A172 (cell line): ENCODE results near the gene SLC6A15. TPM values are rescaled to one million over a fixed set of nuclear protein-coding genes. Genes with fewer than 3 reads are reported as not detected.
A peak's percentile ranks its signal among the peaks of the same experiment; 100 is the strongest.

Experiments used
- DNase-seq: peaks from one replicate; pipeline ENCODE4 v3.0.0-alpha.2; 2015; ENCODE audit warnings: low spot score
- total RNA-seq: library from RNA; depleted of rRNA; stranded (reverse); fragments of >200 nt; shearing (Covaris generic); gene quantifications from 2 replicates; pipeline ENCODE4 v1.2.3, GENCODE V29; 2014; rRNA removed

SLC6A15 gene
- not detected in 2 replicates for total RNA-seq

DNA sequence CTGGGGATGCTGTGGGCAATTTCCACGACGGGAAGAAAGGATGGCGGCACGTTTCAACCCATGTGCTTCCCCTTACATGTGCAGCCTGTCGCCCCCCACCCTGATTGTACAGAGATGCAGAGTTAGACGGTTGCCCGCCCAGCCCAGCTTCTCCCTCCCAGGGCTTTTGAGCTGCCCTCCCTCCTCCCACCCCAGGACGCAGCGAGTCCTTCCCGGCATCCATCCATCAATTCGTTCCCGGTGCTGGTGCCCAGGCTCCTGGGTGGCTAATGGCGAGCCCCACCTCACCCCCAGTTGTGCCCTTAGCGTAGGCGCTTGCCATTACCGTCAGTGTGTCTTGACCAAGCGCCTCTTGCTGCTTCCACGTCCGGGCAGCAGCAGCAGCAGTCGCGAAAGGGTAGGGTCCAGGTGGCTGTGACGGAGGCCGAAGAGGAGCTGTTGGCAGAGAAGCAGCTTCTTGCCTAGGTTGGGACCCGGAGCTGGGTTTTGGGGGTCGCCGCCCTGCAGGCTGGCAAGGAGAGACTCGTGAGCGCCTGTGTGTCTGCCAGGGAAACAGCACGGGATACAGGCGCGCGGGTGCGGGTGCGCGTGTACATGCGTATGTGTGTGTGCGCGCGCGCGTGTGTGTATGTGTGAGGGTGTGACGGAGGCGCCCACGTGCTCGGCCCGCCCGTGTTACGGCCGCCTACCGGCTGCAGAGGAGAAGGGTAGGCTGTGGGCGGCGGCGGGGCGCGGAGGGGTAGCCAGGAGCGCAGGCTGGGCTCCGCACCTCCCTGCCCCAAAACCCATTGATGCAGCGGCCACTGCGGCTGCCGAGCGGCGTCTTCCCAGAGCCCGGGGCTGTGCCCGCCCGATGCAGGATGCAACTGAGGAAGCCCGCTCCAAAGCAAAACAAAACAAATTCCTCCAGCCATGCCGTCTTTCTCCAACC, at the start of gene SLC6A15:
Gene SLC6A15 (minus strand): TSS at position 602 of the 931 bp plus-strand sequence. CDS start 20,679 bp downstream, outside the sequence.
- DNase-seq, result no peak

DNA sequence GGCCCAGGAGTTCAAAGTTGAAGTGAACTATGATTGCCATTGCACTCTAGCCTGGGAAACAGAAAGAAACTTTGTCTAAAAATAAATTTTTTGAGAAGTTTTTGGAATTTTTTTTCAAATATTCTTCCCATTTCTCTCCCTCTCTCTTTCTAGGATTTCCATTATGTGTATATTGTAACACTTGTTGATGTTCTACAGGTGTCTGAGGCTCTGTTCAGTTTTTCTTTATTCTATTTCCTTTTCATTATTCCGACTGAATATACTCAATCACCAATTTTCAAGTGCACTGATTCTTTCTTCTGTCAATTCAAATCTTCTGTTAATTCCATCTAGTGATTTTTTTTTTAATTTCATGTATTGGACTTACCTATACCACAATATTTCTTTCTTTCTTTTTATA, 48.3 kb upstream of the SLC6A15 start:
- no peak for DNase-seq

DNA sequence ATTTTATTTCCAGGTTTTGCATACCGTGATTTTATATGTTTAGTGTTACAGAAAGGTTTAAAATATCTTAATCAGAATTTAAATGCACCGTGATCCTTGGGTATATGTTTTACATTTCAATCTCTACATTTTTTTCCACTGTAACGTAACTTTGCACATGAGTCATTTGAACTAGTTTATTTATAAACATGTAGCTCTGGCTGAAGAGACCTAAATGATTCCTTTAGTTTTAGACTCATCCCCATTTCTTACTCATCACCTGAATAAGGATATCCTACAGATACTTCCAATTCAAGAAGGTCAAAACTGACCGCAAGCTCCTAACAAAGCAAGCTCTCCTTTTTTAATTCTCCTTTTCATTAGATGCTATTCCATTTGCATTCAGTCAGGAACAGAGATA, 42.7 kb upstream of the SLC6A15 start:
- DNase-seq, result peak; percentile 2

DNA sequence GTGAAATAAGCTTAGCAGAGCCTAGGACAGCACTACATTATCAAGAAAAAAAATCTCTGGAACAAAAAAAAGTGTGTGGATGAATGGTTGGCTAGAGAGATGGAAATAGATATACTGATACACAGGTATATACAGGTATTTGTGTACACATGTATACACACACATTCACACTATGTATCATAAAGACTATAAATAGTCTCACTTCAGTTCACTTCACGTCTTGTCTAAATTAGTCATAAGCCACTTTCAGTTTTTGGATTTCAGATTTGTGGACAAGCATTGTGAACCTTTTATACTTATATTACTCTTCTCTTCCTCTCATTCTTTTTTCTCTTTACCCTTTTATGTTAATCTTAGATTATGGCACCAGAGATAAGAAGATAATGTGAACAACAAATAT, 41.8 kb upstream of the SLC6A15 start:
- DNase-seq, result no peak

DNA sequence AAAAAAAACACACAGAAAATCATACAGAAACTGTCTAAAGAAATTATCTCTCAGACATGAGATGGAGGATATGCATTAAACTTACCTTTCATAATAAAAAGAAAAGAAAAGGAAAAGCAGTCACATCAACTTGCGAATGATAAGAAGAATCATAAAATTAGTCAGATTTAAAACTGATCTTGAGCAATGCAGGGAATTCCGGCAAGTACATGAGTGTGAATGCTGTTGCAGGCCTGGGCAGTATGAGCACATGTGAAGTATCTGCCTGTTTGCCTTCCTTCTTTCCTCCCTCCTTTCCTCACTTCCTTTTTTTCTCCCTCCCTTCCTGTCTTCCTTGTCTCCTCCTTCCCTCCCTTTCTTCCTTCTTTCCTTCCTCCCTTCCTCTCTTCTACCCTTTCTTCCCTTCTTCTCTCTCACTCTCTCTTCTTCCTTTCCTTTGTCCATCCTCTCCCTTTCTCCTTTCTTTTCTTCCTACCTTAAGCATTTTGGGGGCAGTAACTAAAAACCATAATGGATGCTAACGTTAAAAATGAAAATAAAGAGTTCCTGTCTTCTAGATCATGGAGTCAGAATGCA, 38.5 kb upstream of the SLC6A15 start:
- DNase-seq, result no peak

DNA sequence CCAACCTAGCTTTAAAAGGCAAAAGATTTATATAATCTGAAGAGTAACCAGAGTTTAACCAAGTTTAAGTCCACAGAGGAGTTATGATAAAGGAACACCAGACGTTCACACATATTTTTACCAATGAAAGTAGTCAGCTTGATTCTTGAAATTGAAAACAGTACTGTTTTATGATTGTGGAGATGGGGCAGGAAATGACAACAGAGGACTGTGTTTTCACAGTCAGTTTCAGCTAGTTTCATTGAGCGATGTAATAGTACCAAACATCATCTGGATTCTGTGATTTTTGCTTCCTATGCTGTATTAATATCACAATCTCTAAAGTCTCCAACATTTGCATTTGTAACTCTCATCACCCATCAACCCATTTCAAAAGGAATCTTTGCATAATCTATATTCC, 34.2 kb upstream of the SLC6A15 start:
- no peak for DNase-seq

DNA sequence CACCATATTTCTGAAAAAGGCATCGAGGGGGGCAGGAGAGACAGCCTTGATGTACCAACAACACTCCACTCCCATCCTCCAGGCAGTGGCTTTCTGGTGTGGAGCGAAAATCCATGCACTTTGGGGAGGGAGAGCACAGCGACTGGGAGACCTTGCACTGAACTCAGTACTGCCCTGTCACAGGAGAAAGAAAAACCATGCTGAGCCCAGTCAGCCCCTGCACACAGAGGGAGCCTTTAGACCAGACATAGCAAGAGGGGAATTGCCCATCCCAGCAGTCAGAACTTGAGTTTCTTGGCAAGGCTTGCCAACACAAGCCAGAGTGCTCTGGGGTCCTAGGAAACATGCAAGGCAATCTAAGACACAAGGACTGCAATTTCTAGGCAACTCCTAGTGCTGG, 24.8 kb upstream of the SLC6A15 start:
- no peak for DNase-seq

DNA sequence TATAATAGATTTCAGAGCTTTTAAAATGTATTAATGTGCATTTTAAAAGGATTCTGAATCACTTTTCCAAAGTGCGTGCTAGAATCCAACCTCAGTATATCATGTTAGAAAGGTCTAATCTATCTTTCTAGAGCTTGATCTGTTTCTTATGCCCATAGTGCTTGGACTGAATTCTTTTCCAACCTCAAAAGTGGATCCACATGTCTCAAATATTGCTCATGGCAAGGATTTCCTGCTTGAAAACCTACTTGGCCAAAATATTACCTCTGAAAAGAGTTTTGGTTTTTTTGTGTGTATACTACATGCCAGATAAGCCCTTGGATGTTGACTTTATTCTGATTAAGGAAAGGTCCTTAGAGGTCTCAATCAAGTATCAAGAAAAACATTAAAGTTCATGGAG, 16.9 kb upstream of the SLC6A15 start:
- DNase-seq, result no peak

DNA sequence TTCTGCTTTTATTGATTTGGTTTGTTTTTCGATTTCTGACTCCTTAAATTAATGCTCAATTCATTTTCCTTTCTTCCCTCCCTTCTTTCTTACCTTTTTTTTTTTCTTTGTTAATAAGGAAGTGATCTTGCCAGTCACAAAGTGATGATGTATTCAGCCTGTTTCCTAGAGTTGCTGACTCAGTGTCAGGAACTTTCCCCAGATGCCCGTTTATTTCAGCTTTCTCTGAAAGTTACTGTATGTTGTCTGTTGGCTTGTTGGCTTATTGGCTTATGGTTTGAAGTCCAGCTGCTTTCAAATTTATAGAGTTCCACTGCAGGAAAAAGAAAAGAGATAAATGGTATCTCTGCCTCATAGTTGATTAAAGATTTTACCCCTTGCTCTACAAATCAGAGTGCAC, 12.4 kb upstream of the SLC6A15 start:
- peak; percentile 32 for DNase-seq

DNA sequence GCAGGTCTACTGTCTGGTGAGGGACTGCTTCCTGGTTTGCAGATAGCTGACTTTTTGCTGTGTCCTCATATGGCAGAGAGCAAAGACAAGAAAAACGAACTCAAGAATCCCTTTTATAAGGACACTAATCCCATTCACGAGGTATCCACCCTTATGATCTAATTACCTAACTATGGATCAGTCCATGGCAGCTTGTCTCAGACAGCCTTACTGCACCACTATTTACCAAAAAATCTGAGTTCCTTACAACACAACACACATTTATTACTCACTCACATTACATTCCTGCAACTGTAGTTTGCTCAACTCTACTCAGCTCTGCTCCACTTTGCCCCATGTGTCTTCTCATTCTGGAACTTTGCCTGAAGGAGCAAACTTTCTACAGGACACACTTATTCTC, 10.1 kb upstream of the SLC6A15 start:
- no peak for DNase-seq

DNA sequence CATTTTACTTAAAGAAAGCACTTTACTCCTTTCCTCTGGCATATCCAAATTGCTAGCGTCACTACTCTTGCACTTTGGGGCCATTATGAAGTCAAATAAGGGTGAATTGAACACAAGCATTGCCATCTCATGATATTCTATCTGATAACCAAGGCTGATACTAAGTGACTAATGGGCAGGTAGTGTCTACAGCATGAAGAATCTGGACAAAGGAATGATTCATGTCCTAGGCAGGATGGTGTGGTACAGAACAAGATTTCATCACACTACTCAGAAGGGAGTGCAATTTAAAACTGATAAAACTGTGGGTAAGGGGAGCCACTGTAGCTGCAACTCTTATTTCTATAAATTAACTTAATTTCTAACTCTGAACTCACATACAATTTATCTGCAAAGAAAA, 7.7 kb upstream of the SLC6A15 start:
- peak; percentile 6 for DNase-seq

DNA sequence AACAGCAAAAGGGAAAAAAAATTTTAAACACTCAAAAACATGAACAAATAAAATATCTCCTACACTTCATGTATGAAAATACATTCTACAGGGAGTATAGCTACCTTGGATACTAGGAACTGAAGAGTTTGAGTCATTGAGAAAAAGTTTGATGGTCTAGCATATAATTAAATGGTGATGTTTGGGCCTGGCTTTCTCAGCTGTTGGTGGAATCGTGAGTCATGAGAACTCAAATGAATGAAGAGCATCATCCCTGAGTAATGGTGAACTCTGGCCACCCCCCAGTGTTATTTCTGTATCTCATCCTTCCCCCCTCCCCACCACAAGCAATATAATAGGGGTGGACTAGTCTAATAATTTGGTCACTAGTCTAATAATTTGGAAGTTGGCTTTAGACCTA, 6.7 kb upstream of the SLC6A15 start:
- DNase-seq, result peak; percentile 28

DNA sequence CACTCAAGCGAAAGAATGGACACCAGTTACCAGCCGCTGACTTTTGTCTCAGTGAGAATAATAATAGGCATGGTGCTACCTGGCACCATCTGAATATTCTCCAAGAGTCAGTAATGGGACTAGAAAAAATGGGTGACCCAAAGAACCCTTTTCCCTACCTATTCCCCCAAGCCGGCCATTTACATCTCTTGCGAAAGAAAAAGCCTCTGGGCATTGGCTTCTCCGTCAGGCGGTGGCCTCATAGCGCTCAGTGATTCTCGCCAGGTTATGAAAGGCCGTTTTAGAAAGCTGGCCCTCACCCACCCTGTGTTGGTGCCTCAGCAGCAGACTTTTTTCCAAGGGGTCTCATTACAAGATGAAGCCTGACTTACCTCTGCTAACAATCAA, 523 bp upstream of the SLC6A15 start:
- no peak for DNase-seq

DNA sequence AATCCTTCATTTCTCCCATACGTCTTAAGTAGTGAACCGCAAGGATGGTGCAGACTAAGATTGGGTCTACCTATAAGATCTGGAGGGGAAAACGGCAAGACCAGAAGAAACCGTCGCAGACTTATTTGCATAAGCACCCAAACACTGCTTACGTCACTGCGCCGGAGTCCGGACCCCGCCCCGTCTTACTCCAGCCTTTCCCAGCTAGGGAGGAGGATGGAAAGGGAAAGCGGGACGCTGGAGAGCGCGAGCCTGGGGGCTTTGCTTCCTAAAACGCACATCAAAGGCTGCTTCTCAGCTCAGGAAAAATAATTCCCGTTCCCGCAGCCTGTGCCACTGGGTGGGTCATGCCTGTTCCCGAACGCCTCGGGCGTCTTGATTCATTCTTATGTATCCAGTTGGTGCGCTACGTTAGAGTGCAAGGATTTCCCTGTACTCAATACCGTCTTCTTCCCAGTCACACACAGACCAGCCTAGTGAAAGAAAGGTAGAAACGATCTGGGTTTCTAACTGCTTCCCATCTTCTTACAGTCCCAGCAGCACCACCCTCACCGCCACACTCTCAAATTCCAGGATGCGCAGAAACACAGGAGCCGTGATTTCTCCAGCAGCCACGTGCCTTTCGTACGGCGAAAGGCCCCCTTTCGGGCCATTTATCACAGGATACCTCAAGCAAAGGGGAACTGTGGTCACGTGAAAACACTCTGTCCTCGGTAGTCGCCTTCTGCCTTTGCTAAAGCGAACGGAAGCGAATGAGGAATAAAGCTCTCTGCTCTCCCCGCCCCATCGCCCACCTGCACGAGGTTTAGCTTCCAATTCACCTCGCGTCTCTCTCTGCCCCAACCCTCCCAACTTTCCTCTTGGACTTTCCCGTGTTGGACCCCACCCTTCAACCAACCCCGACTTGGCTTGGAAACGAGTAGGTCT, 1.1 kb downstream of the SLC6A15 start:
- DNase-seq, result peak; percentile 32

DNA sequence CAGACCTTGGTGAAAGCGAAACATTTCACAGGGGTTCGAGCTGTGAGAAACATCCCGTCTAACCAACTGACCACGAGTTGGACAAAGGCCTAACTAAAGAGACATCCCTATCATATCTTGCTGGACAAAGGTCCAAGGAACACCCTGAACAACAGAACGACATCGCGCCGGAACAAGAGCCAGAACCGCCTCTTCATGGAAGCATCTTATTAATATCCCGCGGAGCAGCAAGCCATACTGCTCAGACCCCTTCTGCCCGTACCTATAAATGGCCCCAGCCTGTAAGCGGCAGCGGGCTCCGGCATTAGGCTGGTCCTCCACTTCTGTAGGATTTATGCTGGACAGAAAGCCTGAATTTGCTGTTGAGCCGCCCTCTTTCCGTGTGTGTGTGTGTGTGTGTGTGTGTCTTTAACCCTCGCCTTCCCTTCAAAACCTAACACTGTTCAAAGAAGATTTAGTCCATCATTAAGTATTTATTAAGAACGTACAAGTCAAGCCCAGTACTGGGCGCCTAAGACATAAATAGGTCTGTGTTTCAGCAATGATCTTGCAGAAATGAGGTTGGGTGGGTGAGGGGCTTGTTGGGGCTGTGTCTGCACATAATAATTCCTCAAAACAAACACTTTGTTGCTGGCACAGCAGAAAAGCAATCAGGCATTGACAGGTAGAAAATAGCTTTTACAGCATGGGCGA, 1.9 kb downstream of the SLC6A15 start:
- peak; percentile 3 for DNase-seq

DNA sequence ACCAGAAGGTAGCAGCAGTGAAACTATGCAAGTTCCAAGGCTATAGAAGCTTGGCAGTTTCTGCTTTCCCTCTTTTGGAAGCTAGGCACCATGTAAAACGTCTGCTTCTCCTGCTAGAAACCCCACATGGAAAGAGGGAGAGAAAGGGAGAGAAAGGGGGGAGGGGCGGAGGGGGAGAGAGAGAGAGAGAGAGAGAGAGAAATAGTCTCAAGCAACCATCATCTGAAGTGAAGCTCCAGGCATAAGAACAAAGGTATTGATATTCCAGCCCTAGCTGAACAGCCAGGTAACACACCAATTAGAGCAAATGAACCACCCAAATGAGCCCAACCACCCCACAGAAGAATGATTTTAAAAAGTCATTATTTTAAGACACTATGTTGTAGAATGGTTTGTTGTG, 8.5 kb downstream of the SLC6A15 start:
- DNase-seq, result no peak

DNA sequence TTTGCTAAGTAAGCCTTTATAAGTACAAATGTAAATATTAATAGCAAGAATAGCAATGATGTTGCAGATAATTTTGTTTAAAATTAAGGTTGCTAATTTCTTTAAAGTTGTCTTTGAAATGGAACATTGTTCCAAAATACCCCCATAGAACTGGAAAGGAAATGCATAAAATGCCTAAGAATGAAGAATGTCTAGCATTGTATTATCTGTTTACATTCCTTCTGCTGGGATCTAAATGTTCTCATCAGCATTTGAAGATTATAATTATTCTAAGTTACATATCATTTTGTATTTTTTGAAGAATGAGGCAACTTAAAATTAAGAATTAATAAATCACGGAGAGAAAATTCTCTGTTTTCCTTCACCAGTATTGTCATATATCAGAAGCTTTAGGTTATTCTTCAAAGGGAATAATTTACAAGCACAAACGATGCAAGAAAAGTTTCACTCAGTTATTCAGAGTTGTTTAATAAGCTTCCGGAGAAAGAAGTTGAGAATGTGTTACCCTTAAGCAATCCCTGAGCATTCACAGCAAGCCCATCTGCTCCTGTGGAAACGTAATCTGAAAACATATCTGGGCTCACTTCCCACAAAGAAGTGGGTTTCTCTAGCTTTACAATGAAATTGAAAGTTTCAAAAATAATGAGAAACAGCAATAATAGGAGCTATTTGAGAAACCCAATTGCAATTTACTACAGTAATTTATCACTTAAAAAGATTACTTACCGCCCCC, 21.3 kb downstream of the SLC6A15 start:
- no peak for DNase-seq

DNA sequence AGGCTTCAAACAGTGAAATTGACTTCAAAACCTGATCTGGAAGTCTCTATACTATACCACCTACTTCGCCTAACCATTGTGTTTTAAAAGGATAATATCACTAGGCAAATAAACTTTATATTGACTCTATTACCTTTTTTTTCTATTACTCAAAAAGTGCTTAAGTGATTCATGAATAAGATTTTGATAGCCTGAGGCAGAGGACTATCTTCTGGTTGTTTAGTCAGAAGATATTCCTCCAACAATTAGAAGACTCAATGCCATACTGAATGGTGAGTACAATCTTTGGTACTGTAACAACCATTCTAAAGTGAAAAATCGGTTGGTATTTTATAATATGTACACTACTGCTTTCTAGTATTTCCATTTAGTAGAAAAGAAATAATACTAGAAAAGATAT, 22.8 kb downstream of the SLC6A15 start:
- DNase-seq, result no peak

DNA sequence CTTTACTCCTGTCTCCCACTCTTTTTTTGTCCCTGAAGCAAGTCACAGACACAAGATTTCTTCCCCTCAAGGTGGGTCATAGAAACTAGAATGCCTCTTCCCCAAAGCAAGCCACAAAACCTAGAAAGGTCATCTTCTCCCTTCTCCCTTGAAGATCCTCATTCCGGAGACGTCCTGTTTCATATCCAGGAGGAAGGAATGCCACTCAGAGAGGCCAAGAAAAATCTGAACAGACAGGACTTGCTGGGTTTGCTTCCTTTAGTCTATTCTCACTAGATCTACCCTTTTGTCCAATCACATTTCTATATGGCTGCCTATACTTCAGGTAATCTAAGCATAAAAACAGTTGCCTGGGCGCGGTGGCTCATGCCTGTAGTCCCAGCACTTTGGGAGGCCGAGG, 23.7 kb downstream of the SLC6A15 start:
- DNase-seq, result no peak

DNA sequence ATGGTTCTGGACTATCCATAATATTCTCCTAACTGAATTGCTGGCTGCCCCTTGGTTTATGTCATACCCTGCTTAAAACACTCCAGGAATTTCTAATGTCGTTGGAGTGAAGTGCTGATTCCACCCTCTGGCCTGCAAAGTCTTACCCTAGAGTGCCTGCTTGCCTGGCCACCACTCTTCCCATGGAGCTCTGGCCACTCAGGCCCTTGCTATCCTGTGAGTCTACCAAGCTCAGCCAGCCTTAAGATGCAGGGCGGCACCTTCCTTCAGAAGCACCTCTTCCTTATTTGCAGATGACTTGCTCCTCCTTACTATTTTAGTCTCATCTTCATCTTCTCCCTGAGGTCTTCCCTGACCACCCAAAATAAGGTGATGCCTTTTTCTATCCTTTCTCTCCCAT, 35.3 kb downstream of the SLC6A15 start:
- no peak for DNase-seq

DNA sequence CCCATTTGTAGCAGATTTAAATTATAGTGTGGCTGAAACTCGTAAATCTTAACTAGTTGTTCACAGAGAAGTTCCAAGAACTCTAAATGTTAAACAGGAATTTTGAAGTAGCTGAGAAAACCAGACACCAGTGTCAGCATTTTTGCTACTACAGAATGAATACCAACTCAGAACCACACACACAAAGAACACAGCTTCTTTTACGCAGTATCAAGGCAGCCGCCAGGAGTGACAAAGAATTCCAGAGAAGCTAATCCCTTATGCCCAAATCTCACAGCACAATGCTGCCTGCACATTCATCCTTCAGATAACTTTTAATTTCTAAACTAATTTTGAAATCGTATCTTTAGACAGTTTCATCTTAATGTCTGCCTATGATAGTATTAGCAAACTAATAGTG, 37.4 kb downstream of the SLC6A15 start:
- no peak for DNase-seq
